HepG2 (cell line): Measurements from ENCODE around the gene CCDC88B. TPM values are rescaled to one million over a fixed set of nuclear protein-coding genes. Genes with fewer than 3 reads are reported as not detected.

Experiments used
- ATAC-seq: fragments of 200-7000 bp; cut with Tn5 transposase; 3 replicates; pipeline ENCODE4 v1.9.1; 2020; ENCODE audit warnings: mild to moderate bottlenecking, moderate library complexity
- BruUV-seq: library from RNA; stranded (reverse); fragments of 400-500 nt; replicated peaks from 2 replicates; lab custom pipeline; 2021; lab: Mats Ljungman, UMichigan
- CTCF ChIA-PET: fragments of 300-600 bp; formaldehyde crosslinking; extraction: SDS; loops from one replicate; lab custom pipeline; 2021; ENCODE audit warnings: low total read pairs, inconsistent platforms, low intra/inter-chr PET ratio; lab: Yijun Ruan, JAX
- POLR2A ChIA-PET: fragments of 350-600 bp; sonication (Branson Sonifier 250); formaldehyde crosslinking; loops from one replicate; lab custom pipeline; 2020; ENCODE audit warnings: antibody characterized with exemption, inconsistent platforms; lab: Yijun Ruan, JAX
- DNase-seq: peaks from one replicate; pipeline ENCODE4 v3.0.0-alpha.2; 2015; ENCODE audit warnings: low spot score
- FAIRE-seq: peaks from 3 replicates; lab custom pipeline; 2011; peaks lifted over from hg19 to GRCh38; lab: Jason Lieb, UNC
- H2AFZ ChIP-seq: one replicate; pipeline ENCODE4 v1.6.1; 2011; ENCODE audit warnings: low read length, inconsistent platforms
- H3K27ac ChIP-seq: fragments of 300-600 bp; 3 replicates; pipeline ENCODE4 v1.8.0; 2011; ENCODE audit warnings: mixed run types, mild to moderate bottlenecking, mixed read lengths, low read length, inconsistent platforms; ENCODE audit not compliant: insufficient read depth; ENCODE audit errors: extremely low read length
- H3K27me3 ChIP-seq, 2 experiments: fragments of 200-600 bp in 1 of 2; 2 replicates in 1 of 2; 3 replicates in 1 of 2; pipeline versions ENCODE4 v1.6.0 to v1.8.0; 2011; ENCODE audit warnings: low read length in 2 of 2, mild to moderate bottlenecking in 2 of 2, moderate library complexity in 2 of 2, inconsistent platforms in 1 of 2; ENCODE audit not compliant: insufficient read depth in 2 of 2, control insufficient read depth in 1 of 2
- H3K36me3 ChIP-seq, 2 experiments: fragments of 200-600 bp in 1 of 2; replicated peaks in 1 of 2; 2 replicates in 1 of 2; 3 replicates in 1 of 2; pipeline versions ENCODE4 v1.5.1 to v1.8.0; 2011; ENCODE audit warnings: low read length in 2 of 2, inconsistent platforms in 1 of 2; ENCODE audit not compliant: insufficient read depth in 2 of 2, control insufficient read depth in 1 of 2
- H3K4me1 ChIP-seq: 2 replicates; pipeline ENCODE4 v1.5.1; 2012; ENCODE audit warnings: low read length, inconsistent platforms; ENCODE audit not compliant: insufficient read depth
- H3K4me2 ChIP-seq: 2 replicates; pipeline ENCODE4 v1.6.0; 2011; ENCODE audit warnings: low read depth, low read length, inconsistent platforms
- H3K4me3 ChIP-seq, 3 experiments: fragments of 200-600 bp in 1 of 3; sonication (generic), shearing (Covaris generic) in 1 of 3; replicated peaks in 1 of 3; 2 replicates each; pipeline ENCODE4 v1.5.1; 2011 to 2016; ENCODE audit warnings: low read length in 3 of 3, inconsistent platforms in 2 of 3, low read depth in 2 of 3, mild to moderate bottlenecking in 2 of 3, control low read depth in 1 of 3, mixed read lengths in 1 of 3; ENCODE audit not compliant: insufficient read depth in 1 of 3
- H3K79me2 ChIP-seq: one replicate; pipeline ENCODE4 v1.6.1; 2011; ENCODE audit warnings: low read length, inconsistent platforms; ENCODE audit not compliant: insufficient read depth
- H3K9ac ChIP-seq: 2 replicates; pipeline ENCODE4 v1.6.0; 2011; ENCODE audit warnings: mild to moderate bottlenecking, low read depth, low read length, inconsistent platforms; ENCODE audit not compliant: insufficient read depth
- H3K9me3 ChIP-seq: 2 replicates; pipeline ENCODE4 v1.5.1; 2012; ENCODE audit warnings: mild to moderate bottlenecking, low read length
- H4K20me1 ChIP-seq: 2 replicates; pipeline ENCODE4 v1.6.0; 2011; ENCODE audit warnings: inconsistent platforms, mild to moderate bottlenecking, low read length, moderate library complexity; ENCODE audit not compliant: insufficient read depth
- ERF ChIP-seq: IDR thresholded peaks from 2 replicates; pipeline ENCODE4 v1.6.1; 2018; ENCODE audit warnings: missing biosample characterization, missing genetic modification reagents
- MAFF ChIP-seq: IDR thresholded peaks from 2 replicates; pipeline ENCODE4 v1.6.1; 2011; ENCODE audit warnings: low read depth, low read length, improper control_type of control experiment
- MAFK ChIP-seq, 2 experiments: IDR thresholded peaks in 1 of 2; conservative IDR thresholded peaks in 1 of 2; 2 replicates each; pipeline ENCODE4 v1.6.1; 2011; ENCODE audit warnings: improper control_type of control experiment in 2 of 2, low read length in 2 of 2
- TAF1 ChIP-seq: sonication (generic); formaldehyde crosslinking; IDR thresholded peaks from 2 replicates; pipeline ENCODE4 v1.4.0; 2020; ENCODE audit warnings: missing genetic modification reagents
- WGBS: methylation state at CpG from one replicate; pipeline ENCODE4 v1.1.6; 2017; ENCODE audit warnings: low lambda C conversion rate; 5-methylcytosine and 5-hydroxymethylcytosine counted together
- in situ Hi-C: cut with HindIII; loops from 2 replicates; pipeline ENCODE4 v1.10.0; 2017; ENCODE audit warnings: low pct_unique_long_range_greater_than_20kb; ENCODE audit not compliant: extremely low pct_ligation_motif_present
- intact Hi-C: fragments of 100-400 bp; cut with micrococcal nuclease; formaldehyde crosslinking; loops from one replicate; pipeline ENCODE4 v1.10.0; 2022; ENCODE audit not compliant: unreplicated experiment
- polyA plus RNA-seq, 8 experiments: library from polyadenylated mRNA; depleted of rRNA in 3 of 8; stranded (reverse) in 7 of 8; unstranded in 1 of 8; fragments of >200 nt; fragmentation: Illumina TruSeq in 4 of 8; extraction: Trizol in 4 of 8; gene quantifications; 2 replicates each; pipeline versions ENCODE4 v1.2.1 to v1.2.3, GENCODE V29; 2011 to 2016; ENCODE audit warnings: low read depth in 4 of 8, missing spikeins in 1 of 8, mixed read lengths in 1 of 8; ENCODE audit not compliant: insufficient read depth in 1 of 8
- total RNA-seq, 5 experiments: library from RNA; depleted of rRNA; stranded (reverse); fragments of >200 nt; fragmentation: Illumina TruSeq; extraction: Trizol; gene quantifications; 2 replicates each; pipeline ENCODE4 v1.2.3, GENCODE V29; 2016; ENCODE audit warnings: low read depth in 1 of 5
- TF ChIP-seq, protein P1 (sequence below): sonication (generic); formaldehyde crosslinking; IDR thresholded peaks from 2 replicates; pipeline ENCODE4 v1.9.0; 2021; ENCODE audit warnings: missing genetic modification reagents, borderline replicate concordance

Gene CCDC88B
- total and polyA plus RNA-seq, 2 of the 13 experiments (the other 11 are each of a cell fraction or from before 2014, with no cell fraction given) = 3.6 to 4.8 TPM

- H3K79me2 ChIP-seq = no peaks in the 10 kb centered on the region
- H4K20me1 ChIP-seq = no peaks in the 10 kb centered on the region
- H3K9ac ChIP-seq = no peak overlapping the region
- TF ChIP-seq TAF1 (CRISPR knock-in tag) = no peak
- TF ChIP-seq MAFF = peak; percentile 50
- TF ChIP-seq, protein P1, sequence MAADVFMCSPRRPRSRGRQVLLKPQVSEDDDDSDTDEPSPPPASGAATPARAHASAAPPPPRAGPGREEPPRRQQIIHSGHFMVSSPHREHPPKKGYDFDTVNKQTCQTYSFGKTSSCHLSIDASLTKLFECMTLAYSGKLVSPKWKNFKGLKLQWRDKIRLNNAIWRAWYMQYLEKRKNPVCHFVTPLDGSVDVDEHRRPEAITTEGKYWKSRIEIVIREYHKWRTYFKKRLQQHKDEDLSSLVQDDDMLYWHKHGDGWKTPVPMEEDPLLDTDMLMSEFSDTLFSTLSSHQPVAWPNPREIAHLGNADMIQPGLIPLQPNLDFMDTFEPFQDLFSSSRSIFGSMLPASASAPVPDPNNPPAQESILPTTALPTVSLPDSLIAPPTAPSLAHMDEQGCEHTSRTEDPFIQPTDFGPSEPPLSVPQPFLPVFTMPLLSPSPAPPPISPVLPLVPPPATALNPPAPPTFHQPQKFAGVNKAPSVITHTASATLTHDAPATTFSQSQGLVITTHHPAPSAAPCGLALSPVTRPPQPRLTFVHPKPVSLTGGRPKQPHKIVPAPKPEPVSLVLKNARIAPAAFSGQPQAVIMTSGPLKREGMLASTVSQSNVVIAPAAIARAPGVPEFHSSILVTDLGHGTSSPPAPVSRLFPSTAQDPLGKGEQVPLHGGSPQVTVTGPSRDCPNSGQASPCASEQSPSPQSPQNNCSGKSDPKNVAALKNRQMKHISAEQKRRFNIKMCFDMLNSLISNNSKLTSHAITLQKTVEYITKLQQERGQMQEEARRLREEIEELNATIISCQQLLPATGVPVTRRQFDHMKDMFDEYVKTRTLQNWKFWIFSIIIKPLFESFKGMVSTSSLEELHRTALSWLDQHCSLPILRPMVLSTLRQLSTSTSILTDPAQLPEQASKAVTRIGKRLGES (CRISPR knock-in tag) = no peak
- peak; percentile 21 to 68; a peak in 2 of 4 replicates for TF ChIP-seq MAFK (conservative IDR thresholded peaks at IDR 0.05 in 1 of 2, IDR thresholded peaks at IDR 0.05 in 1 of 2; ENCODE audit: low read length in 2 of 2)
- intact Hi-C loops = no loop called here
- H3K9me3 ChIP-seq = no peaks in the 10 kb centered on the region
- ChIA-PET CTCF (no interaction called here), POLR2A (no interaction called here)
- H3K27ac ChIP-seq = no peak overlapping the region
- ATAC-seq = no peak
- BruUV-seq = no TSS peak
- no peak for DNase-seq
- H3K4me1 ChIP-seq = no peaks in the 10 kb centered on the region
- H3K27me3 ChIP-seq = peaks cover 4 to 25% of the 10 kb centered on the region in 2 experiments; a peak in 3 of 5 replicates
- FAIRE-seq = no peak
- H3K4me3 ChIP-seq = no peak overlapping the region
- H3K4me2 ChIP-seq = no peak overlapping the region
- in situ Hi-C loops = no loop called here
- WGBS = 24% methylated on average over 7 of the region's 7 CpGs
- H2AFZ ChIP-seq = no peak overlapping the region
- H3K36me3 ChIP-seq = no peaks in the 10 kb centered on the region
Observed at GRCh38 chr11:64401775-64402174, 61.8 kb downstream of the CCDC88B start.

GRCh38 chr11:64403106-64403505 lies 63.1 kb downstream of the CCDC88B start:
- Histone ChIP-seq H3K79me2 (no peaks in the 10 kb centered on the region), H3K9me3 (no peaks in the 10 kb centered on the region), H3K36me3 (no peaks in the 10 kb centered on the region), H3K9ac (no peak overlapping the region), H3K27me3 (peaks cover 6 to 32% of the 10 kb centered on the region in 2 experiments; a peak in 4 of 5 replicates), H3K4me3 (no peak overlapping the region), H3K4me1 (no peaks in the 10 kb centered on the region), H3K4me2 (no peak overlapping the region), H3K27ac (no peak overlapping the region), H4K20me1 (no peaks in the 10 kb centered on the region), H2AFZ (no peak overlapping the region)
- ChIA-PET POLR2A (no interaction called here), CTCF (no interaction called here)
- no peak for FAIRE-seq
- no peak for DNase-seq
- ATAC-seq = no peak
- WGBS = 36% methylated on average over 3 of the region's 5 CpGs
- BruUV-seq = no TSS peak
- intact Hi-C loops = no loop called here
- TF ChIP-seq ERF (CRISPR knock-in tag) = no peak
- in situ Hi-C loops = no loop called here
